ENCODE measurements around the gene SIRT2. TPM values are rescaled to one million over a fixed set of nuclear protein-coding genes. Genes with fewer than 3 reads are reported as not detected.

The SIRT2 gene
- polyA plus RNA-seq, 1 donor (not counting 4 experiments of a cell fraction or from before 2014, with no cell fraction given), result 46.6 TPM

GRCh38 chr19:38939957-38940356 lies 40.5 kb upstream of the SIRT2 start:
- FAIRE-seq (no peak), DNase-seq (ENCODE audit: low read depth, low spot score) (no peak)
- Histone ChIP-seq H3K9me3 (ENCODE audit: control insufficient read depth, low read depth, low read length) (no peaks in the 10 kb centered on the region), H3K4me2 (ENCODE audit: control insufficient read depth, extremely low read depth, insufficient read depth, low read depth, low read length) (no peak overlapping the region), H3K27me3 (ENCODE audit: control insufficient read depth, extremely low read depth, insufficient read depth, low read length) (no peaks in the 10 kb centered on the region), H3K27ac (ENCODE audit: control insufficient read depth, insufficient read depth, low read length) (no peak overlapping the region), H3K79me2 (ENCODE audit: control insufficient read depth, insufficient read depth, low read length) (no peaks in the 10 kb centered on the region), H3K4me1 (ENCODE audit: control insufficient read depth, extremely low read depth, insufficient read depth, low read length) (no peaks in the 10 kb centered on the region), H2AFZ (ENCODE audit: control insufficient read depth, low read length) (no peak overlapping the region), H3K9ac (ENCODE audit: control insufficient read depth, extremely low read depth, insufficient read depth, low read length) (no peak overlapping the region), H3K36me3 (ENCODE audit: control insufficient read depth in 2 of 2, extremely low read depth in 1 of 2, insufficient read depth in 2 of 2, low read length in 2 of 2) (no peaks in the 10 kb centered on the region), H3K9me1 (ENCODE audit: control insufficient read depth, extremely low read depth, insufficient read depth, low read length) (no peaks in the 10 kb centered on the region), H4K20me1 (ENCODE audit: control insufficient read depth, extremely low read depth, insufficient read depth, low read length) (no peaks in the 10 kb centered on the region), H3K4me3 (ENCODE audit: control insufficient read depth in 2 of 3, extremely low read depth in 1 of 3, insufficient read depth in 2 of 3, low read depth in 1 of 3, low read length in 3 of 3) (no peak overlapping the region)
- TF ChIP-seq EZH2 (IDR thresholded peaks at IDR 0.05; ENCODE audit: low read length) (no peak), CTCF (optimal IDR thresholded peaks at IDR 0.05 in 1 of 3, IDR thresholded peaks at IDR 0.05 in 1 of 3, conservative IDR thresholded peaks at IDR 0.05 in 1 of 3; ENCODE audit: extremely low read depth in 1 of 3, insufficient read depth in 2 of 3, low read length in 3 of 3) (no peak)
- dilution Hi-C loops (cut with MboI; ENCODE audit: extremely low pct_ligation_motif_present, low sequenced_read_pairs), result no loop called here

DNA sequence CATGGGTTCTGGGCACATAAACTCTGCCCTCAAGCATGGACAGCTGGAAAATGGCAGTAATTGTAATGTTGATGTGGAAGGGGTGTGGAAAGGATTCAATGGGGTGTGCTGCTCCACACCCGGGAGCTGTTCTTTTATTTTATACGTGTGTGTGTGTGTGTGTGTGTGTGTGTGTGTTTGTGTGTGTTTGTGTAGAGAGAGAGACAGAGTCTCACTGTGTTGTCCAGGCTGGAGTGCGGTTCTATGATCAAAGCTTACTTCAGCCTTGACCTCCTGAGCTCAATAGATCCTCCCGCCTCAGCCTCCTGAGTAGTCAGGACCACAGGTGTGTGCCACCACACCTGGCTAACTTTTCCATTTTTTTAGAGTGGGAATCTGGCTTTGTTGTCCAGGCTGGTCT lies 34.1 kb upstream of the SIRT2 start:
- no peaks in the 10 kb centered on the region for H4K20me1 ChIP-seq (ENCODE audit: control insufficient read depth, extremely low read depth, insufficient read depth, low read length)
- no peak overlapping the region for H3K4me3 ChIP-seq (ENCODE audit: control insufficient read depth in 2 of 3, extremely low read depth in 1 of 3, insufficient read depth in 2 of 3, low read depth in 1 of 3, low read length in 3 of 3)
- H3K27ac ChIP-seq (ENCODE audit: control insufficient read depth, insufficient read depth, low read length), result no peak overlapping the region
- peaks cover 5 to 8% of the 10 kb centered on the region in 2 experiments for H3K36me3 ChIP-seq (ENCODE audit: control insufficient read depth in 2 of 2, extremely low read depth in 1 of 2, insufficient read depth in 2 of 2, low read length in 2 of 2)
- no peak for FAIRE-seq
- no peaks in the 10 kb centered on the region for H3K9me1 ChIP-seq (ENCODE audit: control insufficient read depth, extremely low read depth, insufficient read depth, low read length)
- peaks cover 15% of the 10 kb centered on the region for H3K4me1 ChIP-seq (ENCODE audit: control insufficient read depth, extremely low read depth, insufficient read depth, low read length)
- TF ChIP-seq CTCF (optimal IDR thresholded peaks at IDR 0.05 in 1 of 3, IDR thresholded peaks at IDR 0.05 in 1 of 3, conservative IDR thresholded peaks at IDR 0.05 in 1 of 3; ENCODE audit: extremely low read depth in 1 of 3, insufficient read depth in 2 of 3, low read length in 3 of 3) (no peak), EZH2 (IDR thresholded peaks at IDR 0.05; ENCODE audit: low read length) (no peak)
- DNase-seq (ENCODE audit: low read depth, low spot score), result no peak
- H3K27me3 ChIP-seq (ENCODE audit: control insufficient read depth, extremely low read depth, insufficient read depth, low read length), result no peaks in the 10 kb centered on the region
- no peak overlapping the region for H3K4me2 ChIP-seq (ENCODE audit: control insufficient read depth, extremely low read depth, insufficient read depth, low read depth, low read length)
- no peaks in the 10 kb centered on the region for H3K9me3 ChIP-seq (ENCODE audit: control insufficient read depth, low read depth, low read length)
- no peak overlapping the region for H2AFZ ChIP-seq (ENCODE audit: control insufficient read depth, low read length)
- peaks cover 40% of the 10 kb centered on the region for H3K79me2 ChIP-seq (ENCODE audit: control insufficient read depth, insufficient read depth, low read length)
- no peak overlapping the region for H3K9ac ChIP-seq (ENCODE audit: control insufficient read depth, extremely low read depth, insufficient read depth, low read length)
- dilution Hi-C loops (cut with MboI; ENCODE audit: extremely low pct_ligation_motif_present, low sequenced_read_pairs), result no loop called here
